GM21526 (cell line): ENCODE measurements around the gene YAF2.

Experiments
- ATAC-seq: cut with Tn5 transposase; IDR thresholded peaks from one replicate; pipeline ENCODE4 v1.9.1; 2021; ENCODE audit warnings: moderate library complexity; ENCODE audit not compliant: unreplicated experiment, low FRiP score

YAF2 gene

GRCh38 chr12:42109031-42109430 lies 129.0 kb downstream of the YAF2 start:
- no peak for ATAC-seq
